A549 (cell line): ENCODE measurements around the gene MUC12. TPM values are rescaled to one million over a fixed set of nuclear protein-coding genes. Genes with fewer than 3 reads are reported as not detected.

Source experiments
- CHD4 ChIP-seq: fragments of 200-600 bp; sonication (generic); IDR thresholded peaks from 2 replicates; pipeline ENCODE4 v1.6.1; 2016; ENCODE audit warnings: antibody characterized with exemption, mild to moderate bottlenecking, borderline replicate concordance
- MAFK ChIP-seq: fragments of 450-650 bp; IDR thresholded peaks from 2 replicates; pipeline ENCODE4 v1.6.1; 2014; ENCODE audit not compliant: partially characterized antibody
- polyA plus RNA-seq, 4 experiments: library from polyadenylated mRNA; depleted of rRNA in 3 of 4; stranded (reverse); fragments of >200 nt; fragmentation: RNase III in 1 of 4; extraction: RNeasy Plus Mini Kit Qiagen cat#74134 plus additional on column Dnase treatment in 1 of 4; gene quantifications; 2 replicates in 3 of 4; 3 replicates in 1 of 4; pipeline ENCODE4 v1.2.3, GENCODE V29; 2011 to 2017
- small RNA-seq, 6 experiments: library from RNA; depleted of rRNA; stranded (forward); fragments of <200 nt; gene quantifications; one replicate each; pipeline ENCODE3, GENCODE V24; 2012

Gene MUC12
- polyA plus RNA-seq, 2 of the 4 experiments (the other 2 are of a cell fraction), result 1.2 to 2.4 TPM

GRCh38 chr7:101068401-101068800 is 99.0 kb downstream of the MUC12 start (continued):
- TF ChIP-seq CHD4 (no peak), MAFK (no peak)

Small RNA genes lying within 50 kb of the gene (small RNA-seq; reads per million reads assigned to genes)
- 0 reads per million in 6 experiments for gene RPS29P15

Other genes with a start within 250 kb of the MUC12 start
- not detected in 2 replicates for gene EPO, start 249.1 kb upstream of the MUC12 start, polyA plus RNA-seq (2011; rRNA removed)
- not detected in 3 replicates for gene EPO, start 249.1 kb upstream of the MUC12 start, polyA plus RNA-seq (2017; fragmentation: RNase III; extraction: RNeasy Plus Mini Kit Qiagen cat#74134 plus additional on column Dnase treatment)
- not detected in 2 replicates for gene ZAN, start 236.0 kb upstream of the MUC12 start, polyA plus RNA-seq (2011; rRNA removed)
- gene ZAN, start 236.0 kb upstream of the MUC12 start, polyA plus RNA-seq (2017; fragmentation: RNase III; extraction: RNeasy Plus Mini Kit Qiagen cat#74134 plus additional on column Dnase treatment), result not detected in 3 replicates
- gene EPHB4, start 142.0 kb upstream of the MUC12 start, polyA plus RNA-seq (2011; rRNA removed), result 37.8 and 40.5 TPM in 2 replicates
- 25.7 to 32.9 TPM (median 30.4 TPM) in 3 replicates for gene EPHB4, start 142.0 kb upstream of the MUC12 start, polyA plus RNA-seq (2017; fragmentation: RNase III; extraction: RNeasy Plus Mini Kit Qiagen cat#74134 plus additional on column Dnase treatment)
- 6.2 and 7.0 TPM in 2 replicates for gene SLC12A9, start 116.9 kb upstream of the MUC12 start, polyA plus RNA-seq (2011; rRNA removed)
- 12.1 to 14.3 TPM (median 13.4 TPM) in 3 replicates for gene SLC12A9, start 116.9 kb upstream of the MUC12 start, polyA plus RNA-seq (2017; fragmentation: RNase III; extraction: RNeasy Plus Mini Kit Qiagen cat#74134 plus additional on column Dnase treatment)
- gene TRIP6, start 102.2 kb upstream of the MUC12 start, polyA plus RNA-seq (2011; rRNA removed), result 14.8 and 18.0 TPM in 2 replicates
- gene TRIP6, start 102.2 kb upstream of the MUC12 start, polyA plus RNA-seq (2017; fragmentation: RNase III; extraction: RNeasy Plus Mini Kit Qiagen cat#74134 plus additional on column Dnase treatment), result 38.2 to 38.5 TPM (median 38.3 TPM) in 3 replicates
- gene SRRT, start 94.5 kb upstream of the MUC12 start, polyA plus RNA-seq (2011; rRNA removed), result 49.9 and 52.2 TPM in 2 replicates
- 153 to 194 TPM (median 182 TPM) in 3 replicates for gene SRRT, start 94.5 kb upstream of the MUC12 start, polyA plus RNA-seq (2017; fragmentation: RNase III; extraction: RNeasy Plus Mini Kit Qiagen cat#74134 plus additional on column Dnase treatment)
- 1.1 and 1.9 TPM in 2 replicates for gene UFSP1, start 79.8 kb upstream of the MUC12 start, polyA plus RNA-seq (2011; rRNA removed)
- gene UFSP1, start 79.8 kb upstream of the MUC12 start, polyA plus RNA-seq (2017; fragmentation: RNase III; extraction: RNeasy Plus Mini Kit Qiagen cat#74134 plus additional on column Dnase treatment), result 6.1 to 7.1 TPM (median 6.9 TPM) in 3 replicates
- 0.17 and 0.26 TPM in 2 replicates for gene ACHE, start 73.7 kb upstream of the MUC12 start, polyA plus RNA-seq (2011; rRNA removed)
- 0.62 to 0.92 TPM (median 0.69 TPM) in 3 replicates for gene ACHE, start 73.7 kb upstream of the MUC12 start, polyA plus RNA-seq (2017; fragmentation: RNase III; extraction: RNeasy Plus Mini Kit Qiagen cat#74134 plus additional on column Dnase treatment)
- 4.0 and 4.4 TPM in 2 replicates for gene MUC3A, start 20.0 kb upstream of the MUC12 start, polyA plus RNA-seq (2011; rRNA removed)
- 6.9 to 8.1 TPM (median 7.3 TPM) in 3 replicates for gene MUC3A, start 20.0 kb upstream of the MUC12 start, polyA plus RNA-seq (2017; fragmentation: RNase III; extraction: RNeasy Plus Mini Kit Qiagen cat#74134 plus additional on column Dnase treatment)
- 0.01 and 0.03 TPM in 2 replicates for gene MUC17, start 50.5 kb downstream of the MUC12 start, polyA plus RNA-seq (2011; rRNA removed)
- gene MUC17, start 50.5 kb downstream of the MUC12 start, polyA plus RNA-seq (2017; fragmentation: RNase III; extraction: RNeasy Plus Mini Kit Qiagen cat#74134 plus additional on column Dnase treatment), result not detected in 3 replicates
- 3.9 and 5.2 TPM in 2 replicates for gene TRIM56, start 115.9 kb downstream of the MUC12 start, polyA plus RNA-seq (2011; rRNA removed)
- gene TRIM56, start 115.9 kb downstream of the MUC12 start, polyA plus RNA-seq (2017; fragmentation: RNase III; extraction: RNeasy Plus Mini Kit Qiagen cat#74134 plus additional on column Dnase treatment), result 15.6 to 17.8 TPM (median 16.5 TPM) in 3 replicates
- 300 and 355 TPM in 2 replicates for gene SERPINE1, start 157.5 kb downstream of the MUC12 start, polyA plus RNA-seq (2011; rRNA removed)
- gene SERPINE1, start 157.5 kb downstream of the MUC12 start, polyA plus RNA-seq (2017; fragmentation: RNase III; extraction: RNeasy Plus Mini Kit Qiagen cat#74134 plus additional on column Dnase treatment), result 286 to 399 TPM (median 346 TPM) in 3 replicates
- gene AP1S1, start 184.9 kb downstream of the MUC12 start, polyA plus RNA-seq (2011; rRNA removed), result 107 and 128 TPM in 2 replicates
- gene AP1S1, start 184.9 kb downstream of the MUC12 start, polyA plus RNA-seq (2017; fragmentation: RNase III; extraction: RNeasy Plus Mini Kit Qiagen cat#74134 plus additional on column Dnase treatment), result 181 to 187 TPM (median 182 TPM) in 3 replicates
- gene VGF, start 196.0 kb downstream of the MUC12 start, polyA plus RNA-seq (2011; rRNA removed), result 0.16 and 0.21 TPM in 2 replicates
- 1.4 to 2.7 TPM (median 2.0 TPM) in 3 replicates for gene VGF, start 196.0 kb downstream of the MUC12 start, polyA plus RNA-seq (2017; fragmentation: RNase III; extraction: RNeasy Plus Mini Kit Qiagen cat#74134 plus additional on column Dnase treatment)
- gene NAT16, start 210.7 kb downstream of the MUC12 start, polyA plus RNA-seq (2011; rRNA removed), result 0.03 and 0.05 TPM in 2 replicates
- gene NAT16, start 210.7 kb downstream of the MUC12 start, polyA plus RNA-seq (2017; fragmentation: RNase III; extraction: RNeasy Plus Mini Kit Qiagen cat#74134 plus additional on column Dnase treatment), result 0.07 to 0.12 TPM in 2 of 3 replicates, not detected in the other
- 0.11 and 0.14 TPM in 2 replicates for gene MOGAT3, start 231.5 kb downstream of the MUC12 start, polyA plus RNA-seq (2011; rRNA removed)
- gene MOGAT3, start 231.5 kb downstream of the MUC12 start, polyA plus RNA-seq (2017; fragmentation: RNase III; extraction: RNeasy Plus Mini Kit Qiagen cat#74134 plus additional on column Dnase treatment), result 0.09 TPM in 1 of 3 replicates, not detected in the others
- 21.1 and 26.0 TPM in 2 replicates for gene PLOD3, start 248.0 kb downstream of the MUC12 start, polyA plus RNA-seq (2011; rRNA removed)
- gene PLOD3, start 248.0 kb downstream of the MUC12 start, polyA plus RNA-seq (2017; fragmentation: RNase III; extraction: RNeasy Plus Mini Kit Qiagen cat#74134 plus additional on column Dnase treatment), result 48.7 to 52.8 TPM (median 50.6 TPM) in 3 replicates
- gene ZNHIT1, start 248.6 kb downstream of the MUC12 start, polyA plus RNA-seq (2011; rRNA removed), result 29.5 and 33.2 TPM in 2 replicates
- 55.6 to 56.4 TPM (median 55.9 TPM) in 3 replicates for gene ZNHIT1, start 248.6 kb downstream of the MUC12 start, polyA plus RNA-seq (2017; fragmentation: RNase III; extraction: RNeasy Plus Mini Kit Qiagen cat#74134 plus additional on column Dnase treatment)